Measurements from ENCODE around the gene KCNG4. TPM values are rescaled to one million over a fixed set of nuclear protein-coding genes. Genes with fewer than 3 reads are reported as not detected.

The KCNG4 gene
- total and polyA plus RNA-seq, 4 donors, result not detected

GRCh38 chr16:84196101-84196500 is 43.7 kb downstream of the KCNG4 start:
- no peak overlapping the region for H3K4me3 ChIP-seq (ENCODE audit: low read depth in 1 of 3, low read length in 3 of 3)
- 88% methylated on average over 16 of the region's 16 CpGs for WGBS

GRCh38 chr16:84195201-84196093 is 44.4 kb downstream of the KCNG4 start:
- H3K9ac ChIP-seq (ENCODE audit: low read depth in 1 of 2, low read length in 2 of 2), result no peak overlapping the region
- H3K4me1 ChIP-seq (ENCODE audit: control insufficient read depth in 4 of 4, insufficient read depth in 4 of 4, low read length in 3 of 4), result no peaks in the 10 kb centered on the region
- H3K36me3 ChIP-seq (ENCODE audit: control insufficient read depth in 4 of 4, insufficient read depth in 3 of 4, low read depth in 1 of 4, low read length in 3 of 4), result no peaks in the 10 kb centered on the region
- TF ChIP-seq YY1 (IDR thresholded peaks at IDR 0.05) (no peak), ATF3 (IDR thresholded peaks at IDR 0.05) (no peak), HNF4A (conservative IDR thresholded peaks at IDR 0.05) (no peak), JUND (IDR thresholded peaks at IDR 0.05) (no peak), RAD21 (IDR thresholded peaks at IDR 0.05) (no peak), GABPA (IDR thresholded peaks at IDR 0.05 in 1 of 2, conservative IDR thresholded peaks at IDR 0.05 in 1 of 2) (no peak), TAF1 (conservative IDR thresholded peaks at IDR 0.05) (no peak), EGR1 (IDR thresholded peaks at IDR 0.05; ENCODE audit: low read depth in 2 of 2) (no peak), CTCF (IDR thresholded peaks at IDR 0.05; ENCODE audit: low read depth, low read length, missing input control) (no peak), REST (IDR thresholded peaks at IDR 0.05) (no peak), HNF4G (IDR thresholded peaks at IDR 0.05) (no peak), MAX (IDR thresholded peaks at IDR 0.05) (no peak), FOXA2 (IDR thresholded peaks at IDR 0.05) (no peak), RXRA (IDR thresholded peaks at IDR 0.05) (no peak), FOXA1 (IDR thresholded peaks at IDR 0.05) (no peak)
- H3K27me3 ChIP-seq (ENCODE audit: control insufficient read depth in 4 of 4, insufficient read depth in 4 of 4, low read length in 3 of 4), result no peaks in the 10 kb centered on the region
- no peak overlapping the region for H3K27ac ChIP-seq (ENCODE audit: low read depth in 1 of 2, low read length in 2 of 2)
- H3K4me3 ChIP-seq (ENCODE audit: low read depth in 1 of 3, low read length in 3 of 3), result no peak overlapping the region
- 87% methylated on average over 38 of the region's 38 CpGs for WGBS
- H3K9me3 ChIP-seq (ENCODE audit: control insufficient read depth in 4 of 4, low read length in 3 of 4), result no peaks in the 10 kb centered on the region
- DNase-seq (ENCODE audit: low spot score), result no peak

More at GRCh38 chr16:84196101-84196500, 43.7 kb downstream of the KCNG4 start:
- TF ChIP-seq ZBTB33 (IDR thresholded peaks at IDR 0.05), result no peak
- no peak for DNase-seq (ENCODE audit: low spot score)
- H3K27me3 ChIP-seq (ENCODE audit: control insufficient read depth in 4 of 4, insufficient read depth in 4 of 4, low read length in 3 of 4), result no peaks in the 10 kb centered on the region
- no peaks in the 10 kb centered on the region for H3K4me1 ChIP-seq (ENCODE audit: control insufficient read depth in 4 of 4, insufficient read depth in 4 of 4, low read length in 3 of 4)
- no peaks in the 10 kb centered on the region for H3K36me3 ChIP-seq (ENCODE audit: control insufficient read depth in 4 of 4, insufficient read depth in 3 of 4, low read depth in 1 of 4, low read length in 3 of 4)
- H3K27ac ChIP-seq (ENCODE audit: low read depth in 1 of 2, low read length in 2 of 2), result no peak overlapping the region
- no peak overlapping the region for H3K9ac ChIP-seq (ENCODE audit: low read depth in 1 of 2, low read length in 2 of 2)
- H3K9me3 ChIP-seq (ENCODE audit: control insufficient read depth in 4 of 4, low read length in 3 of 4), result no peaks in the 10 kb centered on the region

Measured in liver (tissue), 9 donors.